GM12873 (cell line): Measurements from ENCODE around the gene TSR2.

Source experiments
- CTCF ChIP-seq: IDR thresholded peaks from 2 replicates; pipeline ENCODE4 v1.5.1; 2012; ENCODE audit warnings: low read depth, mild to moderate bottlenecking, moderate library complexity, low read length, control low read depth; ENCODE audit not compliant: insufficient read depth; ENCODE audit errors: missing control alignments

Gene TSR2

DNA sequence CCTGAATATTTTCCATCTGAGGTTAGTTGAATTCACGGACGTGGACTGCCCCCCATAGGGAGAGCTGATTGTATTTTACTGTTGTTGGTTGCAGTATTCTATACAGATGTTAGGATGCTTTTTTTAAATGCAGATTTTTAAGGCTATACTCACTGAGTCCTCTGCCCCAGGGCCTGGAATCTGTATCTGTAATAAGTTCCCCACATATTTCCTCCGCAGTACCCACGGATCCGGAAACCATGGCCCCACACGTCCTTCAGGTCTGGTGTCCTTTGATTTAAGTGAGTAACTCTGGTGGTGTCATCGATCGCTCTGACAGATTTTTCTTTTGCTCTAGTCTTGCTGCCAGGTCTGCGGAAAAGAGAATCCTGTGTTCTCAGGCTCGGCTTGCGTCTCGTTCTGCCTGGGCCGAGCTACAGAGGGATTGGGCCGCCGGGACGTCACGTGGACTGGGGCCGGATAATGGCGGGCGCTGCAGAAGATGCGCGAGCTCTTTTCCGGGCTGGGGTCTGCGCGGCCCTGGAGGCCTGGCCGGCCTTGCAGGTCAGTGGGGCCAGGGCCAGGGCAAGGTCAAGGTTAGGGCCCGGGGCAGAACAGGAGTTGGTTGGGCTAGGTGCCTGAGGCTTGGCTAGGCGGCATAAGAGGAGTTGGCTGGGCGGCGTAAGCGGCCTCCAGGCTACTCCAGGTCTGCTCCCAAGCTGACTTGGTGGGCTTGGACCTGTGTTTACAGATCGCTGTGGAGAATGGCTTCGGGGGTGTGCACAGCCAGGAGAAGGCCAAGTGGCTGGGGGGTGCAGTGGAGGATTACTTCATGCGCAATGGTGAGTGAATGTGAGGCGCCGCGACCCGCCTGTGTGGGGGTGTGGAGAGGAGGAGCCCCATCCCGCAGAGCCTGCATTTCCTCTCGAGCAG is at the start of gene TSR2:
TSR2 (plus strand) TSS at position 445 of the 912 bp plus-strand sequence; CDS start at position 463, 18 bp downstream.
- TF ChIP-seq CTCF: no peak

GRCh38 chrX:54397113-54397512 is 43.1 kb upstream of the TSR2 start:
- TF ChIP-seq CTCF: no peak

- no peak for TF ChIP-seq CTCF
Measured at GRCh38 chrX:54407266-54407665, 32.9 kb upstream of the TSR2 start.

- no peak for TF ChIP-seq CTCF
Measured at GRCh38 chrX:54411732-54412131, 28.5 kb upstream of the TSR2 start.

GRCh38 chrX:54413753-54414152 is 26.5 kb upstream of the TSR2 start:
- TF ChIP-seq CTCF: no peak

- TF ChIP-seq CTCF: no peak
Measured at GRCh38 chrX:54415534-54416350, 24.5 kb upstream of the TSR2 start.

GRCh38 chrX:54416965-54417364 is 23.2 kb upstream of the TSR2 start:
- no peak for TF ChIP-seq CTCF
